Astrocyte of the spinal cord (primary cell): ENCODE measurements around the gene UNC13A.
"Not testable (repeated sequence)": the region's sequence is repeated elsewhere in the genome, so short reads cannot be mapped to it uniquely, and the experiment has no call there.

Experiments used
- DNase-seq: peaks from one replicate; pipeline ENCODE4 v3.0.0; 2011; ENCODE audit warnings: low read depth, low spot score
- H3K4me3 ChIP-seq: 2 replicates; pipeline ENCODE4 v1.5.1; 2011; ENCODE audit warnings: low read depth, mild to moderate bottlenecking, low read length, moderate library complexity
- CTCF ChIP-seq: IDR thresholded peaks from 2 replicates; pipeline ENCODE4 v1.5.1; 2012; ENCODE audit warnings: low read depth, mild to moderate bottlenecking, low read length, inconsistent platforms
- in situ Hi-C: cut with HindIII; loops from 2 replicates; pipeline ENCODE4 v1.10.0; 2017; ENCODE audit warnings: low sequenced_read_pairs

The UNC13A gene

GRCh38 chr19:17570791-17571190, 117.4 kb downstream of the UNC13A start:
- in situ Hi-C loops = no loop called here
- no peak for DNase-seq
- no peak for TF ChIP-seq CTCF
- no peak overlapping the region for H3K4me3 ChIP-seq

- in situ Hi-C loops = not testable (repeated sequence)
These were observed 117.9 kb downstream of the UNC13A start for GRCh38 chr19:17570291-17570690.

GRCh38 chr19:17567940-17568339, 120.2 kb downstream of the UNC13A start:
- DNase-seq = no peak
- TF ChIP-seq CTCF = no peak
- in situ Hi-C loops = no loop called here
- H3K4me3 ChIP-seq = no peak overlapping the region

More at GRCh38 chr19:17570291-17570690, 117.9 kb downstream of the UNC13A start:
- not testable (repeated sequence) for H3K4me3 ChIP-seq, DNase-seq

GRCh38 chr19:17565611-17566010, 122.5 kb downstream of the UNC13A start:
- in situ Hi-C loops = no loop called here
- TF ChIP-seq CTCF = no peak
- no peak for DNase-seq
- no peak overlapping the region for H3K4me3 ChIP-seq

- no peak for DNase-seq
- no peak for TF ChIP-seq CTCF
These were observed 123.4 kb downstream of the UNC13A start for GRCh38 chr19:17564781-17565180.

GRCh38 chr19:17562561-17562960, 125.6 kb downstream of the UNC13A start:
- in situ Hi-C loops = no loop called here
- DNase-seq = no peak
- no peak overlapping the region for H3K4me3 ChIP-seq
- TF ChIP-seq CTCF = no peak

More at GRCh38 chr19:17564781-17565180, 123.4 kb downstream of the UNC13A start:
- H3K4me3 ChIP-seq = no peak overlapping the region
- in situ Hi-C loops = no loop called here

GRCh38 chr19:17562097-17562496, 126.1 kb downstream of the UNC13A start:
- in situ Hi-C loops = no loop called here
- no peak for TF ChIP-seq CTCF
- no peak for DNase-seq
- no peak overlapping the region for H3K4me3 ChIP-seq
